ENCODE measurements around the gene NKIRAS1.
A peak's percentile ranks its signal among the peaks of the same experiment; 100 is the strongest.

GRCh38 chr3:23920151-23920655 is 3.4 kb upstream of the NKIRAS1 start:
- TF ChIP-seq TAF1 (IDR thresholded peaks at IDR 0.05; ENCODE audit: low read depth, low read length) = no peak
- TF ChIP-seq POLR2AphosphoS5 (IDR thresholded peaks at IDR 0.05; ENCODE audit: low read depth, low read length) = no peak; the same call in 1 of the 2 replicates
- no peak for TF ChIP-seq SPI1 (IDR thresholded peaks at IDR 0.05; ENCODE audit: low read depth, low read length)
- peak; percentile 82 for TF ChIP-seq POLR2A (IDR thresholded peaks at IDR 0.05; ENCODE audit: low read depth, low read length)
- no peak for TF ChIP-seq PAX5 (IDR thresholded peaks at IDR 0.05; ENCODE audit: insufficient read depth, low read length, severe bottlenecking)
